Trophoblast cell (in vitro differentiated cells and primary cell): ENCODE results near the gene B4GALT1.
A peak's percentile ranks its signal among the peaks of the same experiment; 100 is the strongest.

Experiments used
- DNase-seq, 2 donors: peaks; one replicate each; pipeline ENCODE4 v3.0.0-alpha.2; 2016
- H2AFZ ChIP-seq: 2 replicates; pipeline ENCODE4 v1.6.1; 2013; ENCODE audit warnings: low read length, moderate library complexity, mild to moderate bottlenecking; ENCODE audit not compliant: insufficient read depth, poor library complexity
- H2AK5ac ChIP-seq: 2 replicates; pipeline ENCODE4 v1.6.1; 2013; ENCODE audit warnings: mild to moderate bottlenecking, low read length
- H2BK120ac ChIP-seq: 2 replicates; pipeline ENCODE4 v1.6.1; 2013; ENCODE audit warnings: low read length, mild to moderate bottlenecking, moderate library complexity; ENCODE audit not compliant: insufficient read depth, poor library complexity
- H2BK12ac ChIP-seq: 2 replicates; pipeline ENCODE4 v1.6.1; 2013; ENCODE audit warnings: mild to moderate bottlenecking, low read length, moderate library complexity
- H2BK5ac ChIP-seq: 2 replicates; pipeline ENCODE4 v1.6.1; 2013; ENCODE audit warnings: low read length, low read depth, moderate library complexity, mild to moderate bottlenecking; ENCODE audit not compliant: poor library complexity
- H3K14ac ChIP-seq: 2 replicates; pipeline ENCODE4 v1.6.1; 2013; ENCODE audit warnings: mild to moderate bottlenecking, low read length
- H3K18ac ChIP-seq: 2 replicates; pipeline ENCODE4 v1.6.1; 2013; ENCODE audit warnings: mild to moderate bottlenecking, low read length
- H3K23ac ChIP-seq: 2 replicates; pipeline ENCODE4 v1.6.1; 2013; ENCODE audit warnings: low read length
- H3K27ac ChIP-seq: 2 replicates; pipeline ENCODE4 v1.5.1; 2013; ENCODE audit warnings: low read depth, mild to moderate bottlenecking, inconsistent platforms, low read length, moderate library complexity
- H3K27me3 ChIP-seq: 2 replicates; pipeline ENCODE4 v1.6.1; 2013; ENCODE audit warnings: inconsistent platforms, mild to moderate bottlenecking, low read length, moderate library complexity; ENCODE audit not compliant: insufficient read depth
- H3K36me3 ChIP-seq, 2 experiments: 1 replicate in 1 of 2; 2 replicates in 1 of 2; pipeline ENCODE4 v1.6.1; 2013; ENCODE audit warnings: low read length in 2 of 2, mild to moderate bottlenecking in 2 of 2, moderate library complexity in 1 of 2; ENCODE audit not compliant: insufficient read depth in 2 of 2, control insufficient read depth in 1 of 2
- H3K4ac ChIP-seq: 2 replicates; pipeline ENCODE4 v1.6.1; 2013; ENCODE audit warnings: low read depth, mild to moderate bottlenecking, low read length, moderate library complexity
- H3K4me1 ChIP-seq, 2 experiments: 1 replicate in 1 of 2; 2 replicates in 1 of 2; pipeline ENCODE4 v1.6.1; 2013; ENCODE audit warnings: low read length in 2 of 2, mild to moderate bottlenecking in 2 of 2, moderate library complexity in 1 of 2; ENCODE audit not compliant: insufficient read depth in 2 of 2, control insufficient read depth in 1 of 2
- H3K4me2 ChIP-seq: 2 replicates; pipeline ENCODE4 v1.6.1; 2013; ENCODE audit warnings: inconsistent platforms, mild to moderate bottlenecking, low read length, moderate library complexity
- H3K4me3 ChIP-seq: 2 replicates; pipeline ENCODE4 v1.5.1; 2013; ENCODE audit warnings: mild to moderate bottlenecking, low read depth, low read length, inconsistent platforms
- H3K79me1 ChIP-seq: one replicate; pipeline ENCODE4 v1.6.1; 2013; ENCODE audit warnings: low read length
- H3K79me2 ChIP-seq: 2 replicates; pipeline ENCODE4 v1.6.1; 2013; ENCODE audit warnings: low read length, mild to moderate bottlenecking; ENCODE audit not compliant: control insufficient read depth, insufficient read depth, poor library complexity
- H3K9ac ChIP-seq: 2 replicates; pipeline ENCODE4 v1.6.1; 2013; ENCODE audit warnings: mild to moderate bottlenecking, low read length
- H3K9me3 ChIP-seq: 2 replicates; pipeline ENCODE4 v1.6.1; 2013; ENCODE audit warnings: low read depth, mild to moderate bottlenecking, control low read depth, inconsistent platforms, low read length; ENCODE audit not compliant: insufficient read depth
- H4K12ac ChIP-seq: 2 replicates; pipeline ENCODE4 v1.6.1; 2013; ENCODE audit warnings: low read depth, mild to moderate bottlenecking, low read length, moderate library complexity
- H4K8ac ChIP-seq: 2 replicates; pipeline ENCODE4 v1.6.1; 2013; ENCODE audit warnings: low read depth, mild to moderate bottlenecking, low read length, moderate library complexity
- H4K91ac ChIP-seq: one replicate; pipeline ENCODE4 v1.6.1; 2013; ENCODE audit warnings: low read depth, mild to moderate bottlenecking, low read length, moderate library complexity
- WGBS: extraction: QIAGEN DNeasy Blood & Tissue Kit; methylation state at CpG from one replicate; pipeline ENCODE4 v1.1.7; 2013; ENCODE audit warnings: missing lambda C conversion rate; ENCODE audit not compliant: insufficient read length, insufficient coverage; ENCODE audit errors: extremely low coverage; 5-methylcytosine and 5-hydroxymethylcytosine counted together

B4GALT1 gene

GRCh38 chr9:33129886-33130881 is 37.0 kb downstream of the B4GALT1 start:
- Histone ChIP-seq H3K36me3 (peaks cover 41 to 60% of the 10 kb centered on the region in 2 experiments), H4K91ac (no peak overlapping the region), H3K23ac (no peak overlapping the region), H3K79me1 (no peaks in the 10 kb centered on the region), H3K4me3 (no peak overlapping the region), H2AK5ac (no peak overlapping the region), H2BK120ac (no peak overlapping the region), H4K8ac (no peak overlapping the region), H3K79me2 (peaks cover 4% of the 10 kb centered on the region), H3K4me1 (peaks cover 29 to 40% of the 10 kb centered on the region in 2 experiments), H2BK5ac (no peak overlapping the region), H3K27me3 (no peaks in the 10 kb centered on the region), H3K27ac (no peak overlapping the region), H4K12ac (no peak overlapping the region), H3K4ac (no peak overlapping the region), H2BK12ac (peak overlapping the region; percentile 2), H3K4me2 (peak overlapping the region; percentile 12), H3K9me3 (no peaks in the 10 kb centered on the region), H2AFZ (no peak overlapping the region), H3K9ac (no peak overlapping the region), H3K18ac (peak overlapping the region; percentile 71), H3K14ac (peak overlapping the region; percentile 40)
- no CpG with 5 or more reads among the region's 14 CpGs for WGBS
- peak; percentile 93 to 95 for DNase-seq

- Histone ChIP-seq H4K8ac (no peak overlapping the region), H3K23ac (no peak overlapping the region), H3K4me2 (peak overlapping the region; percentile 12), H2AK5ac (no peak overlapping the region), H3K79me2 (peaks cover 4% of the 10 kb centered on the region), H3K79me1 (no peaks in the 10 kb centered on the region), H3K4ac (no peak overlapping the region), H4K12ac (no peak overlapping the region), H3K9ac (no peak overlapping the region), H2BK5ac (no peak overlapping the region), H3K27ac (no peak overlapping the region), H4K91ac (no peak overlapping the region), H3K36me3 (peaks cover 35 to 60% of the 10 kb centered on the region in 2 experiments), H3K18ac (peak overlapping the region; percentile 6), H2BK12ac (no peak overlapping the region), H3K27me3 (no peaks in the 10 kb centered on the region), H2BK120ac (no peak overlapping the region), H3K4me3 (no peak overlapping the region), H3K9me3 (no peaks in the 10 kb centered on the region), H3K14ac (peak overlapping the region; percentile 2), H2AFZ (no peak overlapping the region), H3K4me1 (peaks cover 29 to 39% of the 10 kb centered on the region in 2 experiments)
- no peak for DNase-seq
- no CpG with 5 or more reads among the region's 5 CpGs for WGBS
Observed at GRCh38 chr9:33129251-33129885, 37.8 kb downstream of the B4GALT1 start.

GRCh38 chr9:33128570-33128969 is 38.6 kb downstream of the B4GALT1 start:
- Histone ChIP-seq H3K18ac (peak overlapping the region; percentile 1), H2BK120ac (no peak overlapping the region), H3K14ac (no peak overlapping the region), H3K79me2 (peaks cover 4% of the 10 kb centered on the region), H3K4me2 (no peak overlapping the region), H4K8ac (no peak overlapping the region), H3K36me3 (peaks cover 36 to 61% of the 10 kb centered on the region in 2 experiments), H2AFZ (no peak overlapping the region), H3K27ac (no peak overlapping the region), H3K23ac (no peak overlapping the region), H2BK5ac (no peak overlapping the region), H3K4me3 (no peak overlapping the region), H2BK12ac (no peak overlapping the region), H3K9ac (no peak overlapping the region), H3K9me3 (no peaks in the 10 kb centered on the region), H4K91ac (no peak overlapping the region), H3K4me1 (peaks cover 29 to 39% of the 10 kb centered on the region in 2 experiments), H2AK5ac (no peak overlapping the region), H3K79me1 (no peaks in the 10 kb centered on the region), H4K12ac (no peak overlapping the region), H3K27me3 (no peaks in the 10 kb centered on the region), H3K4ac (no peak overlapping the region)
- DNase-seq: no peak
- no CpG with 5 or more reads among the region's 4 CpGs for WGBS

- H3K4me3 ChIP-seq: no peak overlapping the region
- H3K79me1 ChIP-seq: no peaks in the 10 kb centered on the region
- no peaks in the 10 kb centered on the region for H3K27me3 ChIP-seq
- H2BK120ac ChIP-seq: no peak overlapping the region
- no peak overlapping the region for H3K27ac ChIP-seq
- WGBS: no CpG with 5 or more reads among the region's 5 CpGs
- peaks cover 4% of the 10 kb centered on the region for H3K79me2 ChIP-seq
- H4K12ac ChIP-seq: no peak overlapping the region
- H3K23ac ChIP-seq: no peak overlapping the region
- H3K14ac ChIP-seq: no peak overlapping the region
- no peak overlapping the region for H2BK12ac ChIP-seq
- DNase-seq: no peak
- no peak overlapping the region for H2AFZ ChIP-seq
- peaks cover 33 to 55% of the 10 kb centered on the region in 2 experiments for H3K36me3 ChIP-seq
- H2BK5ac ChIP-seq: no peak overlapping the region
- peak overlapping the region; percentile 28 for H3K4ac ChIP-seq
- H3K4me1 ChIP-seq: peaks cover 29 to 39% of the 10 kb centered on the region in 2 experiments
- H2AK5ac ChIP-seq: no peak overlapping the region
- no peak overlapping the region for H3K9ac ChIP-seq
- H4K91ac ChIP-seq: no peak overlapping the region
- H4K8ac ChIP-seq: no peak overlapping the region
- no peak overlapping the region for H3K18ac ChIP-seq
- no peak overlapping the region for H3K4me2 ChIP-seq
- H3K9me3 ChIP-seq: no peaks in the 10 kb centered on the region
Observed at GRCh38 chr9:33127881-33128280, 39.3 kb downstream of the B4GALT1 start.
